NB4 (cell line): ENCODE results near the gene EVA1C.

Source experiments
- CTCF ChIP-seq: IDR thresholded peaks from one replicate; pipeline ENCODE4 v1.5.1; 2012; ENCODE audit warnings: low read depth, low read length
- MAX ChIP-seq: IDR thresholded peaks from 2 replicates; pipeline ENCODE4 v1.6.1; 2011; ENCODE audit warnings: low read depth, low read length
- POLR2A ChIP-seq: IDR thresholded peaks from 2 replicates; pipeline ENCODE4 v1.6.1; 2011; ENCODE audit warnings: mild to moderate bottlenecking; ENCODE audit not compliant: insufficient read length; ENCODE audit errors: extremely low read depth

- TF ChIP-seq CTCF (no peak), POLR2A (no peak), MAX (no peak)
Measured at GRCh38 chr21:32455548-32455947, 43.0 kb downstream of the EVA1C start.
